ENCODE data around the gene SMAD2.

DNA sequence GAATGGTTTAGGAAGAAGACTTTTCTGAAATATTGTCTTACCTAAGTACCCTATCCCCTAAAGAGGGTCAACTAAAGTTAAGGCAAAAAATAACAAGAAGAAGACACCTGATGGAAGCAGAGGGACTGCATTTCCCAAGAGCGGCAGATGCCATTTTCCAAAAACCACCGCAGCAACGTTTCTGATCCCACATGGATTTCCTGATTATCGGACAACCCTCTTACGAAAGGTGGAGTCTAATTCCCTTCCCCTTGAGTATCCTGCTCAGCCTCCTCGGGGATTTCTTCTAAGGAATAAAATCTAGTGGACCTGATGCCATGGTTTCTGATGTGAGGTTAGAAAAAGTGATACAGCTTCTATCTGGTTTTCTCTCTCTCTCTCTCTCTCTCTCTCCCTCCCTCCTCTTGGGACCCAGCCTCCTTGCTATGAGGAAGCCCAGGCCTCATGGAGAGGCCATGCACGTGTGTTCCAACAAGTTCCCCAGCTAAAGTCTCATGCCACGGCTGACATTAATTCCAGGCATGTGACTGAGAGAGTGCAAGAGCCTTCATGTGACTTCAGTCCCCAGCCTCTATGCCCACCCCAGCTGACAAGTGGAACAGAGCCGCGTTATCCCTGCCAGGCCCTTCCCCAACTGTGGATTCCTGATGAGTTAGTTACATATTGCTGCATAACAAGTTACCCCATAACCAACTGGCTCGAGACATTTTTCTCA, 150.3 kb downstream of the SMAD2 start:
- TF ChIP-seq, protein P1, sequence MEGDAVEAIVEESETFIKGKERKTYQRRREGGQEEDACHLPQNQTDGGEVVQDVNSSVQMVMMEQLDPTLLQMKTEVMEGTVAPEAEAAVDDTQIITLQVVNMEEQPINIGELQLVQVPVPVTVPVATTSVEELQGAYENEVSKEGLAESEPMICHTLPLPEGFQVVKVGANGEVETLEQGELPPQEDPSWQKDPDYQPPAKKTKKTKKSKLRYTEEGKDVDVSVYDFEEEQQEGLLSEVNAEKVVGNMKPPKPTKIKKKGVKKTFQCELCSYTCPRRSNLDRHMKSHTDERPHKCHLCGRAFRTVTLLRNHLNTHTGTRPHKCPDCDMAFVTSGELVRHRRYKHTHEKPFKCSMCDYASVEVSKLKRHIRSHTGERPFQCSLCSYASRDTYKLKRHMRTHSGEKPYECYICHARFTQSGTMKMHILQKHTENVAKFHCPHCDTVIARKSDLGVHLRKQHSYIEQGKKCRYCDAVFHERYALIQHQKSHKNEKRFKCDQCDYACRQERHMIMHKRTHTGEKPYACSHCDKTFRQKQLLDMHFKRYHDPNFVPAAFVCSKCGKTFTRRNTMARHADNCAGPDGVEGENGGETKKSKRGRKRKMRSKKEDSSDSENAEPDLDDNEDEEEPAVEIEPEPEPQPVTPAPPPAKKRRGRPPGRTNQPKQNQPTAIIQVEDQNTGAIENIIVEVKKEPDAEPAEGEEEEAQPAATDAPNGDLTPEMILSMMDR (IDR thresholded peaks at IDR 0.05): no peak
- TF ChIP-seq POLR2A (IDR thresholded peaks at IDR 0.05): no peak

Data from heart left ventricle (tissue), 13 donors.